ENCODE measurements around the gene DCAF16. TPM values are rescaled to one million over a fixed set of nuclear protein-coding genes. Genes with fewer than 3 reads are reported as not detected.

The DCAF16 gene
- polyA plus RNA-seq, 1 donor (not counting 4 experiments of a cell fraction or from before 2014, with no cell fraction given) = 16.2 TPM

DNA sequence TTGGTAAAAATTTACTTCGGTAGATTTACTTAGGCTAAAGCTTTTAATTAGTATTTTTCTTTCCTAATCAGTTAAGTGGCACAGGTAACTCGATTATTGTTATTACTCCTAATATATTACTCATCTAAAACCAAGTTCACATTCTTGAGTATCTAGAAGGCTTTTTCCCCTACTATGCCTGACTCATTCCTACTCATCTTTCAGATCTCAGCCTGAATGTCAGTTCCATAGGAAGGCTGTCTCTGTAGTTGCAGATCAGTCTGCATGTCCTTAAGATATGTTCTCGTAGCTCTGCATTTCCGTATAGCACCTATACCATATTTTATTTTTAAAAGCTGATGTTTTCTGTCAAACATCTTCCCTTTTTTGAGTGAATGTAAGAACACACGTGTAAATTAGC lies 23.2 kb downstream of the DCAF16 start:
- Histone ChIP-seq H3K36me3 (ENCODE audit: control insufficient read depth in 2 of 2, extremely low read depth in 1 of 2, insufficient read depth in 2 of 2, low read length in 2 of 2) (no peaks in the 10 kb centered on the region), H3K79me2 (ENCODE audit: control insufficient read depth, insufficient read depth, low read length) (no peaks in the 10 kb centered on the region), H3K9me3 (ENCODE audit: control insufficient read depth, low read depth, low read length) (no peaks in the 10 kb centered on the region), H3K9me1 (ENCODE audit: control insufficient read depth, extremely low read depth, insufficient read depth, low read length) (no peaks in the 10 kb centered on the region), H3K9ac (ENCODE audit: control insufficient read depth, extremely low read depth, insufficient read depth, low read length) (no peak overlapping the region), H3K4me3 (ENCODE audit: control insufficient read depth in 2 of 3, extremely low read depth in 1 of 3, insufficient read depth in 2 of 3, low read depth in 1 of 3, low read length in 3 of 3) (peak overlapping the region in 1 of 3 experiments; percentile 26), H3K27ac (ENCODE audit: control insufficient read depth, insufficient read depth, low read length) (no peak overlapping the region), H3K4me1 (ENCODE audit: control insufficient read depth, extremely low read depth, insufficient read depth, low read length) (peaks cover 21% of the 10 kb centered on the region), H3K27me3 (ENCODE audit: control insufficient read depth, extremely low read depth, insufficient read depth, low read length) (no peaks in the 10 kb centered on the region), H4K20me1 (ENCODE audit: control insufficient read depth, extremely low read depth, insufficient read depth, low read length) (no peaks in the 10 kb centered on the region), H2AFZ (ENCODE audit: control insufficient read depth, low read length) (no peak overlapping the region), H3K4me2 (ENCODE audit: control insufficient read depth, extremely low read depth, insufficient read depth, low read depth, low read length) (peak overlapping the region; percentile 45)
- TF ChIP-seq, protein P1, sequence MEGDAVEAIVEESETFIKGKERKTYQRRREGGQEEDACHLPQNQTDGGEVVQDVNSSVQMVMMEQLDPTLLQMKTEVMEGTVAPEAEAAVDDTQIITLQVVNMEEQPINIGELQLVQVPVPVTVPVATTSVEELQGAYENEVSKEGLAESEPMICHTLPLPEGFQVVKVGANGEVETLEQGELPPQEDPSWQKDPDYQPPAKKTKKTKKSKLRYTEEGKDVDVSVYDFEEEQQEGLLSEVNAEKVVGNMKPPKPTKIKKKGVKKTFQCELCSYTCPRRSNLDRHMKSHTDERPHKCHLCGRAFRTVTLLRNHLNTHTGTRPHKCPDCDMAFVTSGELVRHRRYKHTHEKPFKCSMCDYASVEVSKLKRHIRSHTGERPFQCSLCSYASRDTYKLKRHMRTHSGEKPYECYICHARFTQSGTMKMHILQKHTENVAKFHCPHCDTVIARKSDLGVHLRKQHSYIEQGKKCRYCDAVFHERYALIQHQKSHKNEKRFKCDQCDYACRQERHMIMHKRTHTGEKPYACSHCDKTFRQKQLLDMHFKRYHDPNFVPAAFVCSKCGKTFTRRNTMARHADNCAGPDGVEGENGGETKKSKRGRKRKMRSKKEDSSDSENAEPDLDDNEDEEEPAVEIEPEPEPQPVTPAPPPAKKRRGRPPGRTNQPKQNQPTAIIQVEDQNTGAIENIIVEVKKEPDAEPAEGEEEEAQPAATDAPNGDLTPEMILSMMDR (optimal IDR thresholded peaks at IDR 0.05 in 1 of 3, IDR thresholded peaks at IDR 0.05 in 1 of 3, conservative IDR thresholded peaks at IDR 0.05 in 1 of 3; ENCODE audit: extremely low read depth in 1 of 3, insufficient read depth in 2 of 3, low read length in 3 of 3) = no peak
- no peak for TF ChIP-seq EZH2 (IDR thresholded peaks at IDR 0.05; ENCODE audit: low read length)
- FAIRE-seq = peak; percentile 89
- dilution Hi-C loops (cut with MboI; ENCODE audit: extremely low pct_ligation_motif_present, low sequenced_read_pairs) = no loop called here
- DNase-seq (ENCODE audit: low read depth, low spot score) = no peak

DNA sequence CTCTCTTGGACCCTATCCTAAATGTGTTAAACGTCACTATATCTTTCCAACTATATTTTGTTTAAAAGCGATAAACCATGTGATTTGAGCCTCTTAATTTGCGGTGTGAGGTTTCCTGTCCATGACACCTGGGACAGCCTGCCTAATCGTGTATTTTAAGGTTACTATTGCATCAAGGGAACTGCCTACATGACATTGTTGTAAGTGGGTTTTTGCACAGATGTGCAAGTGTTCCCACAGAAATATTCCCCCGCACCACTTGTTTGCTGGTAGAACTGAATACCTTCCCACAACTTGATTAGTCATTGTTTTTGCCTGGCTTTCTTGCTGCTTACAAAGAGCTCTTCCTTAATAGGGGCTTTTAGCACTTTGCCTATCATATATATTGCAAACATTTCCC lies 24.0 kb downstream of the DCAF16 start:
- peaks cover 6% of the 10 kb centered on the region for H3K27me3 ChIP-seq (ENCODE audit: control insufficient read depth, extremely low read depth, insufficient read depth, low read length)
- H3K4me1 ChIP-seq (ENCODE audit: control insufficient read depth, extremely low read depth, insufficient read depth, low read length) = peaks cover 21% of the 10 kb centered on the region
- H3K4me3 ChIP-seq (ENCODE audit: control insufficient read depth in 2 of 3, extremely low read depth in 1 of 3, insufficient read depth in 2 of 3, low read depth in 1 of 3, low read length in 3 of 3) = peak overlapping the region in 1 of 3 experiments; percentile 26
- dilution Hi-C loops (cut with MboI; ENCODE audit: extremely low pct_ligation_motif_present, low sequenced_read_pairs) = no loop called here
- H3K9ac ChIP-seq (ENCODE audit: control insufficient read depth, extremely low read depth, insufficient read depth, low read length) = no peak overlapping the region
- TF ChIP-seq, protein P1 (optimal IDR thresholded peaks at IDR 0.05 in 1 of 3, IDR thresholded peaks at IDR 0.05 in 1 of 3, conservative IDR thresholded peaks at IDR 0.05 in 1 of 3; ENCODE audit: extremely low read depth in 1 of 3, insufficient read depth in 2 of 3, low read length in 3 of 3) = no peak
- TF ChIP-seq EZH2 (IDR thresholded peaks at IDR 0.05; ENCODE audit: low read length) = no peak
- no peak overlapping the region for H3K27ac ChIP-seq (ENCODE audit: control insufficient read depth, insufficient read depth, low read length)
- H3K79me2 ChIP-seq (ENCODE audit: control insufficient read depth, insufficient read depth, low read length) = no peaks in the 10 kb centered on the region
- FAIRE-seq (no peak), DNase-seq (ENCODE audit: low read depth, low spot score) (no peak)
- H3K9me3 ChIP-seq (ENCODE audit: control insufficient read depth, low read depth, low read length) = no peaks in the 10 kb centered on the region
- no peak overlapping the region for H2AFZ ChIP-seq (ENCODE audit: control insufficient read depth, low read length)
- no peaks in the 10 kb centered on the region for H4K20me1 ChIP-seq (ENCODE audit: control insufficient read depth, extremely low read depth, insufficient read depth, low read length)
- peak overlapping the region; percentile 45 for H3K4me2 ChIP-seq (ENCODE audit: control insufficient read depth, extremely low read depth, insufficient read depth, low read depth, low read length)
- no peaks in the 10 kb centered on the region for H3K9me1 ChIP-seq (ENCODE audit: control insufficient read depth, extremely low read depth, insufficient read depth, low read length)
- H3K36me3 ChIP-seq (ENCODE audit: control insufficient read depth in 2 of 2, extremely low read depth in 1 of 2, insufficient read depth in 2 of 2, low read length in 2 of 2) = no peaks in the 10 kb centered on the region

Measured in keratinocyte (primary cell).